Liver (tissue), 9 donors: ENCODE data around the gene TRAPPC5. TPM values are rescaled to one million over a fixed set of nuclear protein-coding genes. Genes with fewer than 3 reads are reported as not detected.

ENCODE experiments used
- DNase-seq: peaks from one replicate; pipeline ENCODE4 v3.0.0-alpha.2; 2017; ENCODE audit warnings: low spot score
- H3K27ac ChIP-seq, 2 donors: one replicate each; pipeline ENCODE4 v1.7.0; 2013; ENCODE audit warnings: inconsistent platforms in 2 of 2, low read length in 2 of 2, control low read depth in 1 of 2, low read depth in 1 of 2, mild to moderate bottlenecking in 1 of 2
- H3K27me3 ChIP-seq, 4 donors: one replicate each; pipeline versions ENCODE4 v1.6.1 to v1.7.0; 2013; ENCODE audit warnings: low read length in 3 of 4, inconsistent platforms in 1 of 4, mild to moderate bottlenecking in 1 of 4, moderate library complexity in 1 of 4; ENCODE audit not compliant: control insufficient read depth in 4 of 4, insufficient read depth in 4 of 4
- H3K36me3 ChIP-seq, 4 donors: one replicate each; pipeline versions ENCODE4 v1.6.1 to v1.7.0; 2013; ENCODE audit warnings: low read length in 3 of 4, mild to moderate bottlenecking in 3 of 4, low read depth in 1 of 4, moderate library complexity in 1 of 4; ENCODE audit not compliant: control insufficient read depth in 4 of 4, insufficient read depth in 3 of 4
- H3K4me1 ChIP-seq, 4 donors: one replicate each; pipeline versions ENCODE4 v1.6.1 to v1.7.0; 2013; ENCODE audit warnings: low read length in 3 of 4, mild to moderate bottlenecking in 3 of 4, moderate library complexity in 1 of 4; ENCODE audit not compliant: control insufficient read depth in 4 of 4, insufficient read depth in 4 of 4
- H3K4me3 ChIP-seq, 3 donors: one replicate each; pipeline versions ENCODE4 v1.6.1 to v1.7.0; 2013; ENCODE audit warnings: low read length in 3 of 3, control low read depth in 1 of 3, low read depth in 1 of 3, mild to moderate bottlenecking in 1 of 3
- H3K9ac ChIP-seq, 2 donors: one replicate each; pipeline ENCODE4 v1.7.0; 2013; ENCODE audit warnings: low read length in 2 of 2, mild to moderate bottlenecking in 2 of 2, moderate library complexity in 2 of 2, control low read depth in 1 of 2, low read depth in 1 of 2
- H3K9me3 ChIP-seq, 4 donors: one replicate each; pipeline versions ENCODE4 v1.6.1 to v1.7.0; 2013; ENCODE audit warnings: low read length in 3 of 4; ENCODE audit not compliant: control insufficient read depth in 4 of 4
- EGR1 ChIP-seq, 2 donors: IDR thresholded peaks; 2 replicates each; pipeline ENCODE4 v1.6.1; 2016 to 2018; ENCODE audit warnings: antibody characterized with exemption in 2 of 2, low read depth in 2 of 2
- FOXA1 ChIP-seq: IDR thresholded peaks from 2 replicates; pipeline ENCODE4 v1.6.1; 2016; ENCODE audit warnings: antibody characterized with exemption
- FOXA2 ChIP-seq: IDR thresholded peaks from 2 replicates; pipeline ENCODE4 v1.6.1; 2016; ENCODE audit warnings: antibody characterized with exemption
- GABPA ChIP-seq, 2 donors: IDR thresholded peaks in 1 of 2; conservative IDR thresholded peaks in 1 of 2; 2 replicates each; pipeline ENCODE4 v1.6.1; 2016; ENCODE audit warnings: antibody characterized with exemption in 2 of 2, mild to moderate bottlenecking in 1 of 2, moderate library complexity in 1 of 2
- HNF4A ChIP-seq, 2 donors: conservative IDR thresholded peaks; 2 replicates each; pipeline ENCODE4 v1.6.1; 2016; ENCODE audit warnings: antibody characterized with exemption in 2 of 2, mild to moderate bottlenecking in 2 of 2
- HNF4G ChIP-seq: IDR thresholded peaks from 2 replicates; pipeline ENCODE4 v1.6.1; 2016; ENCODE audit warnings: antibody characterized with exemption
- JUND ChIP-seq, 2 donors: IDR thresholded peaks; 2 replicates each; pipeline ENCODE4 v1.6.1; 2016; ENCODE audit warnings: antibody characterized with exemption in 2 of 2
- NR2F2 ChIP-seq: IDR thresholded peaks from 2 replicates; pipeline ENCODE4 v1.6.1; 2016; ENCODE audit warnings: antibody characterized with exemption
- RAD21 ChIP-seq, 2 donors: IDR thresholded peaks; 2 replicates each; pipeline ENCODE4 v1.6.1; 2016; ENCODE audit warnings: antibody characterized with exemption in 2 of 2, mild to moderate bottlenecking in 2 of 2
- RXRA ChIP-seq, 2 donors: IDR thresholded peaks; 2 replicates each; pipeline ENCODE4 v1.6.1; 2017 to 2018; ENCODE audit warnings: antibody characterized with exemption in 2 of 2, mild to moderate bottlenecking in 1 of 2
- SP1 ChIP-seq: IDR thresholded peaks from 2 replicates; pipeline ENCODE4 v1.6.1; 2018; ENCODE audit warnings: antibody characterized with exemption, mild to moderate bottlenecking
- TAF1 ChIP-seq: conservative IDR thresholded peaks from 2 replicates; pipeline ENCODE4 v1.6.1; 2016; ENCODE audit warnings: antibody characterized with exemption, mild to moderate bottlenecking
- YY1 ChIP-seq: IDR thresholded peaks from 2 replicates; pipeline ENCODE4 v1.6.1; 2016; ENCODE audit warnings: antibody characterized with exemption, mild to moderate bottlenecking
- WGBS: extraction: QIAGEN DNeasy Blood & Tissue Kit; methylation state at CpG from one replicate; pipeline ENCODE4 v1.1.7; 2013; 5-methylcytosine and 5-hydroxymethylcytosine counted together
- polyA plus RNA-seq, 2 donors: library from polyadenylated mRNA; stranded (reverse) in 1 of 2; unstranded in 1 of 2; fragments of 200-250 nt in 1 of 2; fragments of >200 nt in 1 of 2; fragmentation: Nextera tagmentation in 1 of 2; extraction: Ambion mirVana in 1 of 2; gene quantifications; one replicate each; pipeline versions ENCODE4 v1.2.1 to v1.2.3, GENCODE V29; 2013 to 2015
- total RNA-seq, 2 donors: library from RNA; depleted of rRNA; stranded (reverse); fragments of >200 nt; gene quantifications; one replicate each; pipeline ENCODE4 v1.2.3, GENCODE V29; 2014
- TF ChIP-seq, protein P1 (sequence below): IDR thresholded peaks from 2 replicates; pipeline ENCODE4 v1.6.1; 2016; ENCODE audit warnings: antibody characterized with exemption
- TF ChIP-seq, protein P2 (sequence below): IDR thresholded peaks from 2 replicates; pipeline ENCODE4 v1.6.1; 2016; ENCODE audit warnings: antibody characterized with exemption
- TF ChIP-seq, protein P3 (sequence below): fragments of 150-350 bp; IDR thresholded peaks from 2 replicates; pipeline ENCODE4 v1.5.1; 2017; ENCODE audit warnings: improper control_type of control experiment, low read depth, low read length; ENCODE audit not compliant: missing input control
- TF ChIP-seq, protein P4 (sequence below): IDR thresholded peaks from 2 replicates; pipeline ENCODE4 v1.6.1; 2016; ENCODE audit warnings: antibody characterized with exemption, mild to moderate bottlenecking
- TF ChIP-seq, protein P5 (sequence below): IDR thresholded peaks from 2 replicates; pipeline ENCODE4 v1.6.1; 2016; ENCODE audit warnings: antibody characterized with exemption
- donor health status: healthy.
- donor health status: healthy.
- donor health status: healthy.
- donor health status: healthy.
- donor health status: healthy.

Gene TRAPPC5
- total and polyA plus RNA-seq, 4 donors: 22.5 to 130 (median 55.2) TPM

DNA sequence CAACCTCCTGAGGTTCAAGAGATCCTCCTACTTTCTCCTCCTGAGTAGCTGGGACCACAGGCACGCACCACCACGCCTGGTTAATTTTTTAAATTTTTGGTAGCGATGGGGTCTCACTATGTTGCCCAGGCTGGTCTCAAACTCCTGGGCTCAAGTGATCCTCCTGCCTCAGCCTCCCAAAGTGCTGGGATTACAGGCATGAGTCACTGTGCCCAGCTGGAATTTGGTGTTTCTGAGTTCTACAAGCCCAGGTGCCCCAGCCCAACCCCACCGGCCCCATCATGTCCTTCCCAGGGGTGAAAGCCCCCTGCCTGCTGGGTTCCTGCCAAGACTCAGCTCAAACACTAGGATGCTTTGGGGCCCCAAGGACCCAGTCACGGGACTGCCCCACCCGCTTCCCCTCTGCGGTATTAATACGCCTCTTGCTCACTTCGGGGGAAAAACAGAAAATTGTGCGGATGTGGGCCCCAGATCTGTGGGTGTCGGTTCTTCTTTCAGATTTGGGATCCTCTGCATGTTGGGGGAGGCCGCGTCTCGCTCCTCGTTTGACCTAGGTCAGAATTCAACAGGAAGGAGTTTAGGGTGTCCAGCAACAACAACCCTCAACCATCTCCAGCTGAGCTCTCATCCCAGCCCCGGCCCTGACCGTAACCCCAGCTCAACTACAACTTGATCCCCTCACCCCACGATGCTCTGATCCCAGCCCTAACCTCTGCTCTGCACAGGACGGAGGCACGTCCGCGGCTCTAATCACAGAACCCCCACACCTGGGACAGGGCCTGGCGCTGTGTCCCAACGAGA, 25.0 kb downstream of the TRAPPC5 start:
- no peaks in the 10 kb centered on the region for H3K4me1 ChIP-seq
- H3K4me3 ChIP-seq: no peak overlapping the region
- no peak for DNase-seq
- TF ChIP-seq RXRA (IDR thresholded peaks at IDR 0.05): no peak
- TF ChIP-seq, protein P1, sequence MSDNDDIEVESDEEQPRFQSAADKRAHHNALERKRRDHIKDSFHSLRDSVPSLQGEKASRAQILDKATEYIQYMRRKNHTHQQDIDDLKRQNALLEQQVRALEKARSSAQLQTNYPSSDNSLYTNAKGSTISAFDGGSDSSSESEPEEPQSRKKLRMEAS: no peak
- TF ChIP-seq, protein P2, sequence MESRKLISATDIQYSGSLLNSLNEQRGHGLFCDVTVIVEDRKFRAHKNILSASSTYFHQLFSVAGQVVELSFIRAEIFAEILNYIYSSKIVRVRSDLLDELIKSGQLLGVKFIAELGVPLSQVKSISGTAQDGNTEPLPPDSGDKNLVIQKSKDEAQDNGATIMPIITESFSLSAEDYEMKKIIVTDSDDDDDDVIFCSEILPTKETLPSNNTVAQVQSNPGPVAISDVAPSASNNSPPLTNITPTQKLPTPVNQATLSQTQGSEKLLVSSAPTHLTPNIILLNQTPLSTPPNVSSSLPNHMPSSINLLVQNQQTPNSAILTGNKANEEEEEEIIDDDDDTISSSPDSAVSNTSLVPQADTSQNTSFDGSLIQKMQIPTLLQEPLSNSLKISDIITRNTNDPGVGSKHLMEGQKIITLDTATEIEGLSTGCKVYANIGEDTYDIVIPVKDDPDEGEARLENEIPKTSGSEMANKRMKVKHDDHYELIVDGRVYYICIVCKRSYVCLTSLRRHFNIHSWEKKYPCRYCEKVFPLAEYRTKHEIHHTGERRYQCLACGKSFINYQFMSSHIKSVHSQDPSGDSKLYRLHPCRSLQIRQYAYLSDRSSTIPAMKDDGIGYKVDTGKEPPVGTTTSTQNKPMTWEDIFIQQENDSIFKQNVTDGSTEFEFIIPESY: no peak
- TF ChIP-seq TAF1: no peak
- TF ChIP-seq SP1: no peak
- TF ChIP-seq, protein P3, sequence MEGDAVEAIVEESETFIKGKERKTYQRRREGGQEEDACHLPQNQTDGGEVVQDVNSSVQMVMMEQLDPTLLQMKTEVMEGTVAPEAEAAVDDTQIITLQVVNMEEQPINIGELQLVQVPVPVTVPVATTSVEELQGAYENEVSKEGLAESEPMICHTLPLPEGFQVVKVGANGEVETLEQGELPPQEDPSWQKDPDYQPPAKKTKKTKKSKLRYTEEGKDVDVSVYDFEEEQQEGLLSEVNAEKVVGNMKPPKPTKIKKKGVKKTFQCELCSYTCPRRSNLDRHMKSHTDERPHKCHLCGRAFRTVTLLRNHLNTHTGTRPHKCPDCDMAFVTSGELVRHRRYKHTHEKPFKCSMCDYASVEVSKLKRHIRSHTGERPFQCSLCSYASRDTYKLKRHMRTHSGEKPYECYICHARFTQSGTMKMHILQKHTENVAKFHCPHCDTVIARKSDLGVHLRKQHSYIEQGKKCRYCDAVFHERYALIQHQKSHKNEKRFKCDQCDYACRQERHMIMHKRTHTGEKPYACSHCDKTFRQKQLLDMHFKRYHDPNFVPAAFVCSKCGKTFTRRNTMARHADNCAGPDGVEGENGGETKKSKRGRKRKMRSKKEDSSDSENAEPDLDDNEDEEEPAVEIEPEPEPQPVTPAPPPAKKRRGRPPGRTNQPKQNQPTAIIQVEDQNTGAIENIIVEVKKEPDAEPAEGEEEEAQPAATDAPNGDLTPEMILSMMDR: no peak
- TF ChIP-seq FOXA2: no peak
- TF ChIP-seq JUND (IDR thresholded peaks at IDR 0.05): no peak
- no peak for TF ChIP-seq RAD21 (IDR thresholded peaks at IDR 0.05)
- no peak for TF ChIP-seq NR2F2
- TF ChIP-seq HNF4A (conservative IDR thresholded peaks at IDR 0.05): no peak
- H3K9ac ChIP-seq: no peak overlapping the region
- no peaks in the 10 kb centered on the region for H3K9me3 ChIP-seq
- H3K27me3 ChIP-seq: no peaks in the 10 kb centered on the region
- H3K27ac ChIP-seq: peak overlapping the region; percentile 17 to 48
- no peaks in the 10 kb centered on the region for H3K36me3 ChIP-seq
- 60% methylated on average over 24 of the region's 24 CpGs for WGBS

DNA sequence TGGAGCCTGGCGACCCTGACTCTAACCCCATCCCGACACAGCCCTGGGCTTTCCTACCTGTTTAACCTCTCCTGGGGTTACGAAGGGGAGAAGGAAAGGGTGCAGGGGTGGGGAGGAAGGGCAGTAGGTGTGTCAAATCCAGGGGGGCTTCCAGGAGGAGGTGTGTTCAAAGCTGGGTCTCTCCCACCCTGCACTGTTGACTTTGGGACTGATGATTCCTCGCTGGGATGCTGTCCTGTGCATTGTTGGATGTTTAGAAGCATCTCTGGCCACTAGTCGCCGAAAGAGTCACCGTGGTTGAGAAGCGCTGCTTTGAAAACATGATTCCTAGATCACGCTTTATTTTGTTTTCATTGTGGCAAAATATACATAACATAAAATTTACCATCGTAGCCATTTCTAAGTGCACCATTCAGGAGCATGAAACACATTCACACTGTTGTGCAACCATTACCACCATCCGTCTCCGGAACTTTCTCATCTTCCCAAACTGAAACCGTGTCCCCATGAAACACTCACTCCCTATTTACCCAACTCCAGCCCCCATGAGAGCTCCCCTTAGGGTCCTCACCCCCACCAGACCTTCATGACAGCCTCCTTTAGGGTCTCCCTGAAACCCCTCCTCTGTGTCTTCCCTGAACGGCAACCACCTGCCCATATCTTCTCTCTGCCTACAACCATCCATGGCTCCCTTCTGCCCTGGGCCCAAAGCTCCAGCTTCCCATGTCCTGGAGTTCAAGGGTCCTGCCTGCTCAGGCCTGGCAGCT, 25.7 kb downstream of the TRAPPC5 start:
- Histone ChIP-seq H3K27me3 (no peaks in the 10 kb centered on the region), H3K4me1 (no peaks in the 10 kb centered on the region), H3K36me3 (no peaks in the 10 kb centered on the region), H3K9me3 (no peaks in the 10 kb centered on the region), H3K27ac (peak overlapping the region; percentile 34 to 58), H3K9ac (no peak overlapping the region), H3K4me3 (no peak overlapping the region)
- WGBS: 78% methylated on average over 14 of the region's 14 CpGs
- TF ChIP-seq YY1 (no peak), TAF1 (no peak), RXRA (IDR thresholded peaks at IDR 0.05) (no peak), EGR1 (IDR thresholded peaks at IDR 0.05; ENCODE audit: low read depth in 2 of 2) (no peak), FOXA1 (no peak), RAD21 (IDR thresholded peaks at IDR 0.05) (no peak), NR2F2 (no peak), HNF4G (no peak), GABPA (IDR thresholded peaks at IDR 0.05 in 1 of 2, conservative IDR thresholded peaks at IDR 0.05 in 1 of 2) (no peak), JUND (IDR thresholded peaks at IDR 0.05) (no peak), SP1 (no peak)
- TF ChIP-seq, protein P2: no peak
- TF ChIP-seq, protein P4, sequence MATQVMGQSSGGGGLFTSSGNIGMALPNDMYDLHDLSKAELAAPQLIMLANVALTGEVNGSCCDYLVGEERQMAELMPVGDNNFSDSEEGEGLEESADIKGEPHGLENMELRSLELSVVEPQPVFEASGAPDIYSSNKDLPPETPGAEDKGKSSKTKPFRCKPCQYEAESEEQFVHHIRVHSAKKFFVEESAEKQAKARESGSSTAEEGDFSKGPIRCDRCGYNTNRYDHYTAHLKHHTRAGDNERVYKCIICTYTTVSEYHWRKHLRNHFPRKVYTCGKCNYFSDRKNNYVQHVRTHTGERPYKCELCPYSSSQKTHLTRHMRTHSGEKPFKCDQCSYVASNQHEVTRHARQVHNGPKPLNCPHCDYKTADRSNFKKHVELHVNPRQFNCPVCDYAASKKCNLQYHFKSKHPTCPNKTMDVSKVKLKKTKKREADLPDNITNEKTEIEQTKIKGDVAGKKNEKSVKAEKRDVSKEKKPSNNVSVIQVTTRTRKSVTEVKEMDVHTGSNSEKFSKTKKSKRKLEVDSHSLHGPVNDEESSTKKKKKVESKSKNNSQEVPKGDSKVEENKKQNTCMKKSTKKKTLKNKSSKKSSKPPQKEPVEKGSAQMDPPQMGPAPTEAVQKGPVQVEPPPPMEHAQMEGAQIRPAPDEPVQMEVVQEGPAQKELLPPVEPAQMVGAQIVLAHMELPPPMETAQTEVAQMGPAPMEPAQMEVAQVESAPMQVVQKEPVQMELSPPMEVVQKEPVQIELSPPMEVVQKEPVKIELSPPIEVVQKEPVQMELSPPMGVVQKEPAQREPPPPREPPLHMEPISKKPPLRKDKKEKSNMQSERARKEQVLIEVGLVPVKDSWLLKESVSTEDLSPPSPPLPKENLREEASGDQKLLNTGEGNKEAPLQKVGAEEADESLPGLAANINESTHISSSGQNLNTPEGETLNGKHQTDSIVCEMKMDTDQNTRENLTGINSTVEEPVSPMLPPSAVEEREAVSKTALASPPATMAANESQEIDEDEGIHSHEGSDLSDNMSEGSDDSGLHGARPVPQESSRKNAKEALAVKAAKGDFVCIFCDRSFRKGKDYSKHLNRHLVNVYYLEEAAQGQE: no peak
- TF ChIP-seq, protein P5, sequence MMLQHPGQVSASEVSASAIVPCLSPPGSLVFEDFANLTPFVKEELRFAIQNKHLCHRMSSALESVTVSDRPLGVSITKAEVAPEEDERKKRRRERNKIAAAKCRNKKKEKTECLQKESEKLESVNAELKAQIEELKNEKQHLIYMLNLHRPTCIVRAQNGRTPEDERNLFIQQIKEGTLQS: no peak
- TF ChIP-seq, protein P1: no peak
- DNase-seq: no peak
